Thymus (tissue), 11 donors: ENCODE results near the gene PER3. TPM values are rescaled to one million over a fixed set of nuclear protein-coding genes. Genes with fewer than 3 reads are reported as not detected.

Source experiments
- DNase-seq, 9 donors: peaks; one replicate each; pipeline ENCODE4 v3.0.0-alpha.2; 2013; ENCODE audit warnings: low spot score in 9 of 9, low read depth in 6 of 9, missing footprints in 1 of 9
- H3K27ac ChIP-seq, 2 donors: one replicate each; pipeline ENCODE4 v1.5.1; 2013; ENCODE audit warnings: control low read depth in 1 of 2, low read depth in 1 of 2, low read length in 1 of 2, mild to moderate bottlenecking in 1 of 2, moderate library complexity in 1 of 2
- H3K27me3 ChIP-seq, 2 donors: one replicate each; pipeline ENCODE4 v1.5.1; 2013; ENCODE audit warnings: low read length in 1 of 2; ENCODE audit not compliant: control insufficient read depth in 2 of 2, insufficient read depth in 1 of 2
- H3K36me3 ChIP-seq, 2 donors: one replicate each; pipeline ENCODE4 v1.5.1; 2013; ENCODE audit warnings: low read length in 1 of 2, mild to moderate bottlenecking in 1 of 2, moderate library complexity in 1 of 2; ENCODE audit not compliant: control insufficient read depth in 2 of 2, insufficient read depth in 2 of 2
- H3K4me1 ChIP-seq, 2 donors: one replicate each; pipeline ENCODE4 v1.5.1; 2013; ENCODE audit warnings: low read length in 2 of 2; ENCODE audit not compliant: control insufficient read depth in 2 of 2, insufficient read depth in 2 of 2
- H3K4me3 ChIP-seq, 2 donors: one replicate each; pipeline ENCODE4 v1.5.1; 2013; ENCODE audit warnings: low read length in 2 of 2, control low read depth in 1 of 2, mild to moderate bottlenecking in 1 of 2
- H3K9me3 ChIP-seq, 2 donors: one replicate each; pipeline ENCODE4 v1.5.1; 2013; ENCODE audit warnings: low read length in 1 of 2, mild to moderate bottlenecking in 1 of 2; ENCODE audit not compliant: control insufficient read depth in 2 of 2, insufficient read depth in 1 of 2
- WGBS: extraction: QIAGEN DNeasy Blood & Tissue Kit; methylation state at CpG from one replicate; pipeline ENCODE4 v1.1.7; 2013; 5-methylcytosine and 5-hydroxymethylcytosine counted together
- polyA plus RNA-seq: library from polyadenylated mRNA; stranded (reverse); fragments of 200-250 nt; gene quantifications from one replicate; pipeline ENCODE4 v1.2.3, GENCODE V29; 2013
- total RNA-seq: library from RNA; stranded (reverse); fragments of 120-200 nt; gene quantifications from one replicate; pipeline ENCODE4 v1.2.4, GENCODE V29; 2013
- donor health status: healthy.

Gene PER3
- total and polyA plus RNA-seq, 2 donors, result 1.5 to 4.4 TPM

DNA sequence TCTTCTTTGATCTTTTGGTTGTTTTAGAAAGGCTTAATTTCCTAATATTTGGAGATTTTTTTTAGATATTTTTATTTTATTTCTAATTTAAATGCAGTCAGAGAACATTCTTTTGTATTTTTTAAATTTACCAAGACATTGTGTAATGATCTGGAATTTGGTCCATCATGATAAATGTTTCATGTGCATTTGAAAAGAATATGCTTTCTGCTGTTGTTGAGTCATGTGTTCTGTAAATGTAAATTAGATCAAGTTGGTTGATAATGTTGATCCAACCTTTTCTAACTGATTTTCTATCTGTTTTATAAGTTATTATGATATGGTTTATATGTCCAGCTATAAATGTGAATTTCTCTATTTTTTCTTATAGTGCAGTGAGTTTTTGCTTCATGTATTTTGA lies 48.9 kb downstream of the PER3 start:
- H3K9me3 ChIP-seq, result no peaks in the 10 kb centered on the region
- H3K4me1 ChIP-seq, result no peaks in the 10 kb centered on the region
- no peak overlapping the region for H3K27ac ChIP-seq
- H3K27me3 ChIP-seq, result no peaks in the 10 kb centered on the region
- DNase-seq, result no peak
- no peaks in the 10 kb centered on the region for H3K36me3 ChIP-seq
- H3K4me3 ChIP-seq, result no peak overlapping the region

- H3K27me3 ChIP-seq, result no peaks in the 10 kb centered on the region
- 97% methylated on average over 2 of the region's 2 CpGs for WGBS
- H3K9me3 ChIP-seq, result no peaks in the 10 kb centered on the region
- no peaks in the 10 kb centered on the region for H3K4me1 ChIP-seq
- no peak overlapping the region for H3K27ac ChIP-seq
- no peak overlapping the region for H3K4me3 ChIP-seq
- no peak for DNase-seq
- peaks cover 0 to 3% of the 10 kb centered on the region in 2 donors for H3K36me3 ChIP-seq
These were observed 54.6 kb downstream of the PER3 start for GRCh38 chr1:7838714-7839113.

GRCh38 chr1:7839526-7839925 lies 55.4 kb downstream of the PER3 start:
- Histone ChIP-seq H3K36me3 (peaks cover 0 to 3% of the 10 kb centered on the region in 2 donors), H3K27me3 (no peaks in the 10 kb centered on the region), H3K9me3 (no peaks in the 10 kb centered on the region), H3K27ac (no peak overlapping the region), H3K4me3 (no peak overlapping the region), H3K4me1 (no peaks in the 10 kb centered on the region)
- DNase-seq, result no peak
- 98% methylated on average over 3 of the region's 3 CpGs for WGBS

- DNase-seq, result no peak
- Histone ChIP-seq H3K27me3 (no peaks in the 10 kb centered on the region), H3K4me3 (no peak overlapping the region), H3K36me3 (peaks cover 0 to 3% of the 10 kb centered on the region in 2 donors), H3K9me3 (no peaks in the 10 kb centered on the region), H3K4me1 (no peaks in the 10 kb centered on the region), H3K27ac (no peak overlapping the region)
- 81% methylated on average over 4 of the region's 4 CpGs for WGBS
These were observed 58.4 kb downstream of the PER3 start for GRCh38 chr1:7842517-7842916.

DNA sequence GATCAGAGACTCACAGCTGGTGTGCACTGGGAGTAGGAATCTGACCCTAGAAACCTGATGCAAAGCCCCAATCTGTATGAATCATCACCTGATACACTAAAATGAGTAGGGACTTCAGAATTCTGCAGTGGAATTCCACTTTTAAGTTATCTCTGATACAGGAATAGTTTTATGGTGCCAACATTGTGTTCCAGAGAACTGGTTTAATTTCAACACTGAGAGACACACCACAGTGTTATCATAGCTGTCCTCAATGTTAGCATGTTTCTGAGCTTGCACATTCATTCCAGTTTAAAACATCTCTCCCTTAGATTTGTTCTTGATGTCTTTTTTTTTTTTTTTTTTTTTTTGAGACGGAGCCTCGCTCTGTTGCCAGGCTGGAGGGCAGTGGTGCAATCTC lies 61.7 kb downstream of the PER3 start:
- Histone ChIP-seq H3K27ac (no peak overlapping the region), H3K27me3 (no peaks in the 10 kb centered on the region), H3K4me3 (no peak overlapping the region), H3K4me1 (no peaks in the 10 kb centered on the region), H3K9me3 (no peaks in the 10 kb centered on the region), H3K36me3 (no peaks in the 10 kb centered on the region)
- no peak for DNase-seq
- WGBS, result 98% methylated on average over 2 of the region's 2 CpGs

DNA sequence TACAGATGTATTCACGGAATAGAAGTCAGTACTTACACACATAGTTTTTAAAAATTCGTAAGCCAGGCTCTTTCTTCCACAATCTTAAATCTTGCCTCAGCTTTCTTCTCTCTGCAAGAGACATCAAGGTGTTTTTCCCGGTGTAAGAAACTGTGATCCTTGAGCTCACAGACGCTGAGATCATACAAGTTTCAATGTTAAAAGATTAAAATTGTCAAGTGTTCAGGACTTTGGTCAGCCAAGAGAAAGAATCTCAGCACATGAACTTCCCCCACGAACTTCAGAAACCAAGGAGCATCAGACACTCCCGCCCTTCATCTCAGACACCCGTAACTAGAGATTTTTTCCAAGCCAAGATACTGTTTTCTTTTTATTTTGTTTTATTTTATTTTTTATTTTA lies 62.6 kb downstream of the PER3 start:
- Histone ChIP-seq H3K27ac (no peak overlapping the region), H3K4me1 (no peaks in the 10 kb centered on the region), H3K36me3 (no peaks in the 10 kb centered on the region), H3K9me3 (no peaks in the 10 kb centered on the region), H3K4me3 (no peak overlapping the region), H3K27me3 (peaks cover 0 to 2% of the 10 kb centered on the region in 2 donors)
- DNase-seq, result no peak
- 94% methylated on average over 7 of the region's 7 CpGs for WGBS

GRCh38 chr1:7847599-7847998 lies 63.5 kb downstream of the PER3 start:
- Histone ChIP-seq H3K27me3 (peaks cover 0 to 2% of the 10 kb centered on the region in 2 donors), H3K9me3 (no peaks in the 10 kb centered on the region), H3K27ac (no peak overlapping the region), H3K4me1 (no peaks in the 10 kb centered on the region), H3K4me3 (no peak overlapping the region), H3K36me3 (no peaks in the 10 kb centered on the region)
- DNase-seq, result no peak
- WGBS, result 86% methylated on average over 4 of the region's 4 CpGs

- no peaks in the 10 kb centered on the region for H3K36me3 ChIP-seq
- H3K4me1 ChIP-seq, result no peaks in the 10 kb centered on the region
- no peak for DNase-seq
- no peak overlapping the region for H3K4me3 ChIP-seq
- no peak overlapping the region for H3K27ac ChIP-seq
- no peaks in the 10 kb centered on the region for H3K9me3 ChIP-seq
- WGBS, result 97% methylated on average over 15 of the region's 15 CpGs
- H3K27me3 ChIP-seq, result peaks cover 0 to 4% of the 10 kb centered on the region in 2 donors
These were observed 66.7 kb downstream of the PER3 start for GRCh38 chr1:7850786-7851185.

DNA sequence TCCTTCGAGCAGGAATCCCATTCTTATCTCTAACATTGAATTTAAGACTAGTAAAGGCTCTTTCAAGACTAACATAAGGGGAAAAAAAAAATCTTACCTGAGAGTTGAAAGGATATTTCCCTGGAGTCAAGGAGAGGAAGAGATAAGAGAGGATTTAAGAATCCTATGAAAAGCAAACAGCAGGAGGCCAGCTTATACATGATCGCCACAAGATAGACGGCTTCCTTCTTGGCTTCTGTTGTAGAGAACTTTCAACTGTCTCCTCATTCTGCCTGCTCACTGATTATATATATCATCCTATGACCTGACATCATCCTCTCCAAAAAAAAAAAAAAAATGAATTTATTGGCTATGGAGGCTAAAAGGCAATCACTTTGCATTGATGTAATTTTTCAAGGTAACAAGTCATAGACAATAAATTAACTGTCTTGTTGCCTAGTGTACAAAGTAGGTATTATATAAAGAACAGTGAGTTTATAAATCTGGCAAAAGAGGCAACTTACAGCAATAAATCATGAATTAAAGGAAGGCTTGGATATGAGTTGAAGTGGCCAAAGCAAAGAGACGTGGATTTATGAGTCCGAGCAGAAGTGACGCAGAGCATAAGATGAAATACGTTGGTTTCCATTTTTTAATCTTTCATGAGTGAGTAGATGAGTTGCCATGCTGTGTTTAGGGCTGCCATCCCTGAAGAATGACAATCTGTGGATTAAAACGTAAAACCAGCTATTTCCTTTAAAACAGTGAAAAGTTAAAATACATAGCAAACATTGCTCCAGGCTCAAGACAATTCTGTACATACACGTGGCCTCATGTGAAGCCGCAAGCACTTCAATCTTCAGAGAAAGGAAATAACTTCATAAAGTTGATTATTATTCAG lies 69.0 kb downstream of the PER3 start, which contains the start of gene UTS2:
TSS of gene UTS2 (minus strand) at position 262 of the 880 bp plus-strand sequence. CDS start at position 200, 62 bp downstream.
- Histone ChIP-seq H3K27me3 (peaks cover 0 to 4% of the 10 kb centered on the region in 2 donors), H3K4me3 (no peak within 1 kb of the TSS), H3K4me1 (no peaks in the 10 kb centered on the region), H3K9me3 (no peaks in the 10 kb centered on the region), H3K36me3 (no peaks in the 10 kb centered on the region), H3K27ac (no peak within 1 kb of the TSS)
- no peak for DNase-seq
- WGBS, result 89% methylated on average over 10 of the region's 10 CpGs
